HG03175 (cell line): ENCODE results near the gene GALNT14.
"Not testable (repeated sequence)": the region's sequence is repeated elsewhere in the genome, so short reads cannot be mapped to it uniquely, and the experiment has no call there.

Experiments
- ATAC-seq: cut with Tn5 transposase; IDR thresholded peaks from one replicate; pipeline ENCODE4 v1.9.1; 2021; ENCODE audit warnings: mild to moderate bottlenecking, moderate library complexity; ENCODE audit not compliant: unreplicated experiment

The GALNT14 gene

DNA sequence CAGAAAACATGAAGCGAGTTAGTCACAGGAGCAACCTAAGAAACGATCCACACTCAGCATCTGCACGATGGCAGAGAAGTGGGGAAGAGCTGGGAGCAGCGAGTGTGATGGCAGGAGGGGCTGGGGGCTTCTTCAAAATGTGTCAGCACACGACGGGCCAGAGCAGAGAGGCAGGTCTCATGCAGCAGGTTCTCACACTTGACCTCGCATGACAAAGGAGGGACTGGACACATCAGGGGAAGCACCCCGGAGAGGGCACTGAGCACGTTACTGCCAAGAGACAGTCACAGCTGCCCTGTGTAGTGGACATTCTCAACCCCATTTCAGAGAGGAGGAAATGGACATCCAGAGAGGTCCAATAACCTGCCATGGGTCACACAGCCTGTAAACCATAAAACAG lies 226.9 kb downstream of the GALNT14 start:
- no peak for ATAC-seq

DNA sequence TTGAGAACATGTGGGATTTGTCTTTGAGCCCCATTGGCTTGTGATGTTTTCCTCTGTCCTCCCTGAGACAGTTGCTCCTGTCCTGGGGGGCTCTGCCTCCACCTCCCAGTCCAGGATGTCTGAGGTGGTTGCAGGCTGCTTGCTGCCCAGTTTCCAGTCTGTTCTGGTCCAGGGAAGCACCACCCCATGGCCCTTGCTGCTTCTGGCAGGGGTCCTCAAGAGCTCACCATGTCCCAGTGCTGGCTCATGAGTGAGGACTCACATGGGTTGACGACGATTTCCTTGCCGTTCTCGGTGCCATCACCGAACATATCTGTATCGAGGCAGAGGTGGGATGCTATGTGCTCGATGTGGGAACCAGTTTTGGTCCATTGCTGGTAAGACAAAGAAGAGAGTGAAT lies 227.6 kb downstream of the GALNT14 start:
- ATAC-seq = no peak

DNA sequence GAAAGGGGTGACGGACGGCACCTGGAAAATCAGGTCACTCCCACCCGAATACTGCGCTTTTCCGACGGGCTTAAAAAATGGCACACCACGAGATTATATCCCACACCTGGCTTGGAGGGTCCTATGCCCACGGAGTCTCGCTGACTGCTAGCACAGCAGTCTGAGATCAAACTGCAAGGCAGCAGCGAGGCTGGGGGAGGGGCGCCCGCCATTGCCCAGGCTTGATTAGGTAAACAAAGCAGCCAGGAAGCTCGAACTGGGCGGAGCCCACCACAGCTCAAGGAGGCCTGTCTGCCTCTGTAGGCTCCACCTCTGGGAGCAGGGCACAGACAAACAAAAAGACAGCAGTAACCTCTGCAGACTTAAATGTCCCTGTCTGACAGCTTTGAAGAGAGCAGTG lies 233.8 kb downstream of the GALNT14 start:
- ATAC-seq = not testable (repeated sequence)

DNA sequence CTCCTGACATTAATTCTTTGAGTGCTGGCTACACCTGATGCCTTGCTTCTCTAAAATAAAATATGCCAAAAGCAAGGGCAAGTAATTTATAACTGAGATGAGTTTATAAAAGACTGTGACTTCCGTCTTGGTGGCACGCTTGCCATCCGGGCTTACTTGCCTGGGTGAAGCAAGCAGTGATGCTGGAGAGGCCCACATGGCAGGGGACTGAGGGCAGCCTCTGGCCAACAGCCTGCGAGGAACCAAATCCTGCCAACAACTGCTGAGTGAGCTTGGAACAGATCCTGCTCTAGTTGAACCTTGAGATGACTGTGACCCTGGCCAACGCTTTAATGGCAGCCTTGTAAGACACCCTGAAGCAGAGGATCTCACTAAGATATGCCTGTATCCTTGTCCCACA lies 234.9 kb downstream of the GALNT14 start:
- ATAC-seq = no peak

DNA sequence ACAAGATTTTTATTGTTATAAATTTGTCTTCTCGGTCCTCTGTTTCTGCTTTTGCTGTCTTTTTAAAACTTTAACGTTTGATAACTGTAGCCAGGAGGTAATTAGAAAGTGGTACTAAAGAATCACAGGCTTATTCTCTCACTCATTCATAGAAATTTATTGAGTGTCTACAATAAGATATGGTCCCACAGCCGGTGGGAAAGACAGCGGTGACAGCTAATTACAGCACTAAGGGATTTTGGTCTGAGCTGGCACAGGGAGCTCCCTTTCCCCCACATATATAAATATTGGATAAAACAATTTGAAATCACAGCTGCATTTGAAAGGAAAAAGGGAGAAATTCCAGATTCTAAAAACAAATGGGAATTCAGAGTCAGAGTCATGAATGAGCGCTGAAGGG lies 237.9 kb downstream of the GALNT14 start:
- ATAC-seq = no peak

DNA sequence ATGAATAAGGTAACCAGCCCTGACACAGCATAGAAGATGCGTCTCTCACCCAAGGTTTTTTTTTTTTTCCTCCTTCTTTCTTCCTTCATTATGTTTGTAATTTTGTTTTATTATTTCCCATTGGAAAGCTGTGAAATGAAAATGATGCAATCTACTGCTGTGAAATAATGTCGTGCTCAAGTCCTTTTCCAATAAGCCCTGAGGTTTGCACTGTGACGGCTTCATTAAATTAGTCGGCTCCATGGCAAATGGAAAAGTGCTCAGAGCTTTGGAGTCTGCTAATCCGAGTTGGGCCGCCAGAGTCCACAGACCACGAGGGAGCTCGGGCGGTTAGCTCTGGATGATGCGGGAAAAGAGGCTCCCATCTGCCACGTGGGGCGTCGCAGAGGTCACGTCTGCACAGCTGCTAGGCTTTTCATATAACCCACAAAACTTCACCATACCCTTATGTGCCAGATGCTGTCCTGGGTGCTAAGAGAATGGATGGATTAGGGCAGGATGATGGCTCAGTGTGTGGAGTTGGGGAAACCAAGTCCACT lies 238.7 kb downstream of the GALNT14 start:
- no peak for ATAC-seq

DNA sequence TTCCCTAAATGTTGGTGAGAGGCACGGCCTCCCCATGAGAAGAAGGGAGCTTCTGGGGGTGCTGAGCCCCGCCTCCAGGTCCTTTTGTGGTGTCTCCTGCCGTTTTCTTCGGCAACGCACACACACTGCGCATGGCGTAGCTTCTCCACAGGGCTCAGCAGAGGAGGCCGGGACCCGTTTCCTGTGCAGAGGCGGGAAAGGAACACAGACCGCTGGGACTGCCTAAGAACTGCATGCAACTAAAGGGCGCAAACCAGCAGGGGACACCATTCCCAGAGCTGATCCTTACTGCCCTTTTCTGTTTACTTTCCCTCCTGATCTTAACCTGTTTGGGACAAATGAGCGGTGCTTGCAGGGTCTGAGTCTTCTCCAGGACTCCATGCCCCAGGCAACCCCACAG lies 240.7 kb downstream of the GALNT14 start:
- no peak for ATAC-seq

DNA sequence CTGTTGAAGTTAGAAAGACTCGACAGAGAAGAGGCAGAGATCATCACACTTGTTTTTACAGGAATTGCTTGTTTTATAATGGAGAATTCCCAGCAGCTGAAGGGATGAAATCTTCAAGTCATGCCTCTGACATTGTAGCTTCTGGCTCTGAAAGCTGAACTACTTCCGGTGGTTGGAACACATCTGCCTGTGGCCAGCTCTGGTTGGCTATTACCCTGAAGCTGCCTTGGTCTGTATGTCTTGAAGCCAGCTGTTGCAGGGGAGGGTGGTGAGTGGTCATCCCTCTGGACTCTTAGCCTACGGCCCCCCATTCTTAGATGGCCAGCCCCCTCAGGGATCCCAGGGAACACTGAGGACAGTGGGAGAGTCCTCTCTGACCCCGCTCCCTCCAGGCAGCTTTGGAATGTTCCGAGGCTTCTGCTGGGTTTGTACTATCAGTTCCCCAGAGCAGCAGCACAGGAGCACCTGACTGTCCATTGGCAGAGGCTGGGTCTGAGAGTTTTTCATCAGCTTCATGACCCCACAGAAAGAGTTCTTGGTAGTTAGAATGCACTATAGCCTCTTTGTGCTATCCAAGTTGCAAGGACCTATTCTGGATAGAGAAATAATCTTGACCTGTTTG lies 243.6 kb downstream of the GALNT14 start:
- ATAC-seq = peak; percentile 78

DNA sequence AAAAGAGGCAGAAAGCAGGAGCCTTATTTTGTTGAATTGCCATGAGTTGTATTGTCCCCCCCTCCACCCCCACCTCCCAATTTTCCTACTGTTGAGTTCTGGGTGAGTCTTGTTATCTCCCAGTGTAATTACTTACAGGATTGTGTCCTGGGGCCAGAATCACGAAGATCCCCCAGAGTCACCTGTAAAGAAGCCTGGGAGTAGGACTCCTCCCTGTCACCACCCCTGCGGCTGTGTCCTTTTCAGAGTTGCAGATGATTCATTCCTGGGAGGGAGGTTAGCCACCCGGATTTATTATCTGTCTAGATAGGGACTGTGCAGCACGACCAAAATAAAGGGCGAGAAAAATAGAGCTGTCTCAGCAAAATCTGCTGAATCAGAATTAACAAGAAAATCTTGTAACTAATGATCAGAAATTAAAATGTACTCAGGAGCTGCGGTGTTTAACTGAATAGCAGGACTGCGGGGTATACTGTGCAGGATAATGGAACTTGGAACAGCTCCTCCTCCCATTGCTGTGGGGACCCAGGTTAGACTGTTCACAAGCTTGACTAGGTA lies 249.3 kb downstream of the GALNT14 start:
- ATAC-seq = no peak

DNA sequence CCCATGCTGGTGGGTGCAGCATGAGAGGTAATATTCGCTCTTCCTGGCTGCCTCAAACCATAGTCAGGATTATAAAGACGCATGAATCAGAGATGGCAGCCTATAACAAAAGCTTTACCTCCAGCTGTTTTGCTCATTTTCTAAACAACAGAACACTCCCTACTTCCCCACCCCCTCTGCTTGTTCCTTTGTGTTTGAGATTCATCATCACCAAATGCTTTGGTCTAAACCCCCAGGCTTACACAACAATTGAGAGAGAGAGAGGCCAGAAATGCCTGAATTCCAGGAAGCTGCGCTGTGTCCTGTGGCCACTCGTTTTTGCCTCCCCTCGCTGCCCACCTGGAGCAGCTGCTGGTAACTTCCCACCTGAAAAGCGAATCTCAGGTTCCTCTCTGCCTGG lies 252.2 kb downstream of the GALNT14 start:
- ATAC-seq = no peak

DNA sequence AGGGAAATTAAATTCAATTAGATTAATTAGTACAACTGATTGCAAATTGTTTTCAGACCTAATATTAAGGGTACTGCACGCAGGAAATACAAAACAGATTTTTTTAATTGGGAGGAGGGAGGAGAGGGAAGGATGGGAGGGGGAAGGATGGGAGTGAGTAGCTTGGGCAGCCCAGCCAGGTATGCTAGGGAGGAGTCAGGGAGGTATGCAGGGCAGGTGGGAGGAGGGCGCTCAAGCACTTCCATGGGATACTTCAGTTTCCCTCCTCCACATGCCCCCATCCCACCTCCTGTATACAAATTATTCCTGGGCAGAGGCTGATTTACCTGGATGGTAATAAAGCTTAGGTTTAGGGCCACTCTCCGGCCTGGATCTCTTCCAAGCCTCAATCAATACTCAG lies 254.4 kb downstream of the GALNT14 start:
- ATAC-seq = no peak

DNA sequence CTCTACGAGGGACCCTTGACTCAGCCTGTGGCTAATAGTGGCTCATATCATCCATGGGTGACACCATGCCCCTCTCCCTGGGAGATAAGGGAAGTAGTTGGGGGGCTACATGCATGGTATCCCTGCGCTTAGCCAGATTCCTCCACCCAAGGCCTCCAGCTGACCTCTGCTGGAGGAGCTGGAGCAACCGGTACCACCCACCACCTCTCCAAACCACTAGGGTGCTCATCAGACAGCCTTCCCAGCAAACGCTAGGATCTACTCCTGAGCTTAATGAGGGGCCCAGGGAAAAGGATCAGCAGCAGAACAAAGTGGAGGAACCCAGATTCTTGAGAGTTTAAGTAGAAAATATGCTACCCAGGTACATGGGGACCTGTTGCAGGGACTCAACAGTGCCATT lies 255.1 kb downstream of the GALNT14 start:
- ATAC-seq = no peak

DNA sequence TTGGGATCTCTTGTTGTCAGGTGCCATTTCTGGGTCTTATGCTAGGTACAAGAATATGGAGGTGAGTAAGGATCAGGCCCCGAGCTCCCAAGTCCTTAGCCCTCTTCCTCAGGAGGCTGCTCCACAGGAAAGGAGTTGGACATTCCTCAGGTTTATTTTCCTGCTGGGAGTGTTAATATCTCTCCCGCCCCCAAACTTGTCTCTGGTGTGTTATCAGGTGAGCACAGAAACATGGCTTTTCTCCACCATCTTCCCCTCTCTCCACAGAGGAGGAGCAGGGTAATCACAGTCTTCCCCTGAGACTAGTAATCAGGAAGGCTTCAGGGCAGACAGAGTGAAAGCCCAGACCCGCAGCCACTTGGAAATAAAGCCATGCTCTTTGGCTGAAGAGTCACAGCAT lies 257.7 kb downstream of the GALNT14 start:
- ATAC-seq = no peak

DNA sequence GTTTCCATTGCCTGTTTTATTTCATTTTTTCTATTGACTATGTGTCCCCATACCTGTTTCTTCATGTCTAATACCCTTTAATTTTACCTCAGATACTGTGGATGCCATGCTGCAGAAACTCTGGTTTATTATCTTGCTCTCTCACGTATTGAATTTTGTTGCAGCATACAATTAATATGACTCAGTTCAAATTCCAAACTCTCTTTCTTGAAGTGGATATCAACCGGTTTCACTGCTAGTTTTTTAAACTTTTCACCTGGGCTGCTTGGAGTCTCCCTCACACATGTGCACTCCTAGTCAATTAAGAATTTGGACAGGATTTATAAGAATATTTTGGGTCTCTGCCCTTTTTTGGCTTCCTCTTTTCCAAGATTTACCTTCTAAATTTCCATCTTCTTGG lies 260.4 kb downstream of the GALNT14 start:
- no peak for ATAC-seq

DNA sequence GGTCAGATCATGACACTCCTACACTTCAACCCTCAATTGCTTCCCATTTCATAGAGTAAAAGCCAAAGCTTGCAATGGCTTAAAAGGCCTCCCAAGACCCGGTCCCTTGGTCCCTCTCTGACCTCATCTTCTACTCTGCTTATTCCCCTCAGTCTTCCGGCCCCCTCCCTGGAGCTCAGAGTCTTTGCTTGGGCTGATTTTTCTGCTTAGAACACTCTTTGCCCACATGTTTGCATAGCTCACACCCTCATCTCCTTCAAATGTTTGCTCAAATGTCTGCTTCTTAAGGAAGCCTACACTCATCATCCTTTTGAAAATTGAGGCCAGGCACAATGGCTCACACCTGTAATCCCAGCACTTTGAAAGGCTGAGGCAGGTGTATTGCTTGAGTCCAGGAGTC lies 265.4 kb downstream of the GALNT14 start:
- no peak for ATAC-seq

DNA sequence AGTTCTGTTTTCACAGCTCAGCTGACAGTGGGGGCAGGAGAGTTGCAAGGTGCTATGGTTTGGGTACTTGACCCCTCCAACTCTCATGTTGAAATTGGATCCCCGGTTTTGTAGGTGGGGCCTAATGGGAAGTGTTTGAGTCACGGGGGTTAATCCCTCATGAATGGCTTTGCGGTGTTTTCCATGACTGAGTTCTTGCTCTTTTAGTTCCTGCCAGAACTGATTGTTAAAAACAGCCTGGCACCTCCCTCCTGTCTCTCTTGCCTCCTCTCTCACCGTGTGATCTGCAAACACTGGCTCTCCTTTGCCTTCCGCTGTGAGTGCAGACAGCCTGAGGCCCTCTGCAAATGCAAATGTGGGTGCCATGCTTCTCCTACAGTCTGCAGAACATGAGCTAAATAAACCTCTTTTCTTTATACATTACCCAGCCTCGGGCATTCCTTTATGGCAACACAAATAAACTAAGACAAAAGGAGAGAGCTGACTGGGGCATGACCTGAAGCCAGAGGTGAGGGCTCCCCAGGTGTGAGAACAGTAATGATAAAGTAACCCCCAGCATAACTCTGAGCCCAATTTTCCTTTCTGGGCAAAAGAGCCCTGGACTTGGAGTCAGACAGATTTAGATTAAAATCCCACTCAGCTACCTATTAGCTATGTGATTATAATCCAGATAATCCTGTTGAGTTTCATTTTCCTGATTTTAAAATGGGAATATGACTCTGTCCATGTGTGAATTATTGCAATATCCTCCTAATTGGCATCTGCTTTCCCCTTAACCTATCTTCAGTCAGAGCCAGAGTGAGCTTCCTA lies 266.1 kb downstream of the GALNT14 start:
- no peak for ATAC-seq

DNA sequence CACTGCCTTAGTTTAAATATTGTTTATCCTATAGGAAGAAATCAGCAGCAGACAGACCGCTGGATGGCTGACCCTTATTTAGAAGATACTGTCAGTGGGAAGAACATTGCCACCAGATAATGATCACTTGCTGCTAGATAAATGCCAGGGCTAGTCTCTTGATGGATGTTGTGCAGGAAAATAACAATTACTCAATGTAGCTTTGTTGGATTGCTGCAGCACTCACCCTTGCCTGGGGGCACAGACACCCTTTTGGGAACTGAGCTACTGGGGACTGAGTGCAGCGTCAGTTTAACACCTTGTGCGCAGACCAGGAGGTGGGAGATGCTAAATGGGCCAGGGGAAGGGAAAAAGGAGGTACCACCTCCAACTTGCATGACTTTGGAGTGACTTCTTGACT lies 266.8 kb downstream of the GALNT14 start:
- ATAC-seq = no peak

DNA sequence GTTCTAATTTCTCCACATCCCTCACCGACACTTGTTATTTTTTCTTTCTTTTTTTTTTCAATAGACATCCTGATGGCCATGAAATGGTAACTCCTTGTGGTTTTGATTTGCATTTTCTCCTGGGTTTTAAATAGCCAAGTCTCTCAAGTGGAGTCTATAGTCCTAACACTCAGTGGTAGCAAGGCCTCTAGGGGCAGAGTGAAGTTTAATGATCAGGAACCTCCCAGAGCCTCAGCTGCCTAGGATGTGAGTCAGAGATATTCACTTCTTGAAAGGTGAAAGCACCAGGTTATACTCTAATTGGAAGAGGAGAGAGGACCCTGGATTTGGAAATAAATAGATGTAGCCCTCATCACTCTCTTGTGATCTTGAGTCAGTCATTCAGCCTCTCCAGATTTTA lies 268.3 kb downstream of the GALNT14 start:
- ATAC-seq = no peak

DNA sequence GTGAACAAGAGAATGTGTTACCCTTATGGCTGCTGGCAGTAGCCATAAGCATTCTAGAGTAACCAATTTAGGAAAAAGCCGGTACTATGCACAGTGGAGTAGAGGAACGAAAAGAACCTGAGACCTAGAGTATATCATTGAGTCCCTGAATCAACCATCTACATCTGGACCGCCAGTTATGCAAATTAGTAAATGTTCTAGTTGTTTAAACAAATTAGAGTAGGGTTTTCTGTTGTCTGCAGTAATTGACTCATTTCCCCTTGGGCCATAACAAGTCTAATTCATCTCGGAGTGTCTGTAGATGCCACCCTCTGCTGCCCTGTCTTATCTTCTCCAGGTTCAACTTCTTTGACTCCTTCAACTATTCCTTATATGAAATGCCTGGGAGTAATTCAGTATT lies 270.9 kb downstream of the GALNT14 start:
- peak; percentile 48 for ATAC-seq

DNA sequence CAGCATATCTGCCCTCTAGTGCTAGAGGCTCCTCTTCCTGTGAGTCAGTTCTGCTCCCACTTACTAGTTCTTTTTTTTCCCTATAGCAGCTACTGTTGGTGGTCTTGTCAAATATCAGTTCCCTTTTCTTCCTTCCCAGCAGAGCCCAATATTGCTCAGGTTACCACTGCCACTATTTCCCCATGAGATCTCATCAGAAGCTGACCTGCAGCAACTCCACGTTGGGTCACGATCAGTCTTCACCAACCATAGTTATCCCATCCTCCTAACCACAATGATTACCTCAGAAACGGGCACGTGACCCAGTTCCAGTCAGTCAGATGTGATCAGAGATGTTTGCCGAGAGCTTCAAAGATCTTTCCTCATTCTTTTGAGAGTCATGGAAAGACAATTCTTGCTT lies 271.3 kb downstream of the GALNT14 start:
- ATAC-seq = peak; percentile 24

DNA sequence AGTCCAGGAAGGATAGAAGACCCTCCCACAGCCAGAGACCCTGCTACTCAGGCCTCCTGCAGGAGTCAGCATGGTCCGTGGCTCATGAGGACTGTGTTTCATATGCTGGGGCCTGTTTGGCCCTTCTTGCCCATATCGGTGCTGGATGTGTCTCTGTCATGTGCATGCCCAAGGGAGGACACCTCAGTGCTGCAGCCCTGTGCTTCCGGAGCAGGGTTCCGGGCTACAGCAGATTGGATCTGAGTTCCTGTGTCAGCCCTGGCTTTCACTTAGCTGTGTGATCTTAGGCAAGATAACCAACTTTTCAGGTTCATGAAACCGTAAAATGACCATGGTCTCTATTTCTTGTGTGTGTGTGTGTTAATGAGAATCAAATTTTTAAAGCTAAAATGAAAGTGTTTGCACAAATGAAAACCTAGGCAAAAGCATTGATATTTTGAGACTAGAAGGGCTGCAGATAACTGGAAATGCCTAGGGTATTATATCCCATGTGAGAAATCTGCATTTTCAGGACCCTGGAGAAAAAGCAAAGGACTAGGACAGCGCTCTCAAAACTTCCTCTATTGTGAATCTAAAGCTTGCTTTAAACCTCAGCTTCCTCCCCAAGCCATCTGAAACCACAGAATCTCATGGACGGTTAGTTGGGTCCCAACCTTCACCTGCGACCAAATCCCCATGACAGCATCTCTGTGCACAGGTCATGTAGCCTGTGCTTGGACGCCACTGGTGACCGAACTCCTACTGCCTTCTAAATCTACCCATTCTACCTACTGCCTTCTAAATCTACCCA lies 272.2 kb downstream of the GALNT14 start:
- no peak for ATAC-seq
